Adrenal gland (tissue), 5 donors: Measurements from ENCODE around the gene TIMM44.

Experiments
- POLR2A ChIP-seq, 2 donors: fragments of 450-650 bp; IDR thresholded peaks; one replicate each; pipeline ENCODE4 v1.6.1; 2017; ENCODE audit warnings: antibody characterized with exemption in 2 of 2, mild to moderate bottlenecking in 2 of 2, moderate library complexity in 1 of 2
- TF ChIP-seq, protein P1 (sequence below), 6 experiments: fragments of 450-650 bp in 4 of 6; fragments of 200-600 bp in 2 of 6; sonication (generic) in 1 of 6; IDR thresholded peaks; 1 replicate in 5 of 6; 2 replicates in 1 of 6; pipeline versions ENCODE4 v1.5.1 to v1.8.0; 2016 to 2021; ENCODE audit warnings: antibody characterized with exemption in 6 of 6, mild to moderate bottlenecking in 2 of 6, moderate library complexity in 1 of 6
- donor health status: DM: no; HTN: no; CAD: no.

GRCh38 chr19:7978179-7978825 lies 34.8 kb upstream of the TIMM44 start:
- no peak for TF ChIP-seq POLR2A (IDR thresholded peaks at IDR 0.05)
- TF ChIP-seq, protein P1, sequence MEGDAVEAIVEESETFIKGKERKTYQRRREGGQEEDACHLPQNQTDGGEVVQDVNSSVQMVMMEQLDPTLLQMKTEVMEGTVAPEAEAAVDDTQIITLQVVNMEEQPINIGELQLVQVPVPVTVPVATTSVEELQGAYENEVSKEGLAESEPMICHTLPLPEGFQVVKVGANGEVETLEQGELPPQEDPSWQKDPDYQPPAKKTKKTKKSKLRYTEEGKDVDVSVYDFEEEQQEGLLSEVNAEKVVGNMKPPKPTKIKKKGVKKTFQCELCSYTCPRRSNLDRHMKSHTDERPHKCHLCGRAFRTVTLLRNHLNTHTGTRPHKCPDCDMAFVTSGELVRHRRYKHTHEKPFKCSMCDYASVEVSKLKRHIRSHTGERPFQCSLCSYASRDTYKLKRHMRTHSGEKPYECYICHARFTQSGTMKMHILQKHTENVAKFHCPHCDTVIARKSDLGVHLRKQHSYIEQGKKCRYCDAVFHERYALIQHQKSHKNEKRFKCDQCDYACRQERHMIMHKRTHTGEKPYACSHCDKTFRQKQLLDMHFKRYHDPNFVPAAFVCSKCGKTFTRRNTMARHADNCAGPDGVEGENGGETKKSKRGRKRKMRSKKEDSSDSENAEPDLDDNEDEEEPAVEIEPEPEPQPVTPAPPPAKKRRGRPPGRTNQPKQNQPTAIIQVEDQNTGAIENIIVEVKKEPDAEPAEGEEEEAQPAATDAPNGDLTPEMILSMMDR (IDR thresholded peaks at IDR 0.05): no peak
